Stimulated activated CD4-positive, alpha-beta T cell treated with anti-CD3 and anti-CD28 coated beads, Interleukin-1b, Interleukin-23, amount 100 ng/mL, for 24 hours (primary cell): ENCODE measurements around the gene CD46.
A peak's percentile ranks its signal among the peaks of the same experiment; 100 is the strongest.
"Not testable (repeated sequence)": the region's sequence is repeated elsewhere in the genome, so short reads cannot be mapped to it uniquely, and the experiment has no call there.

Source experiments
- DNase-seq, 4 experiments: peaks; one replicate each; pipeline ENCODE4 v3.0.0-alpha.2; 2020; ENCODE audit warnings: low read depth in 4 of 4, low spot score in 1 of 4

Gene CD46

DNA sequence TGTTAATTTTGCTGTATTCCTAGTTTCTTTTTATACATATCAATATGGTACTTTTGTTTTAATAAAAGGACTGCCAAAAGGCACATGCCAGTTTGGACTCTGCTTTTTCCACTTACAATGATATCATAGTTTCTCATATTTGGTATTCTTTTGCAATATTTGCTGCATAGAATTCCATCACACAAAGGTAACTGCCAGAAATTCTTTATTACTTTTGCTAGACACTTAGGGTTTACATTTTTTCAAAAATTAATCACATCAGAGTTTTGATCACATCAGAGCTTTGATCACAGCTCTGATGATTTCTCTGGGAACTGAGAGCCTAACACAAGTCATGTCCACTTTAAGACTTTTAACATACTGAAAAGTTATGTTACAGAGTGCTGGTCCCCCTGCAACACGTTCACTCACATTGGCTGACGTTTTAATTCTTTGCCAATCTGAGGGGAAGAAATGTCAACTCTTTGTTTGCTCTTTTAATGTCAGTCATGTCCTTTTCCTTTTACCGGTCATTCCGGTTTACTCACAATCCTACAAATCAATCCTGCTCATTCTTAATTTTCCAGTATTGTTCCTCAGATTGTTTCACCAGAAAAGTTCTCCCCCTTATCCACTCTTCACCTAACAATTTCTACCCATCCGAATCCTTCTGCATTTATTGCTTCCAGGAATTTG, 1.1 kb upstream of the CD46 start:
- DNase-seq: no peak

DNA sequence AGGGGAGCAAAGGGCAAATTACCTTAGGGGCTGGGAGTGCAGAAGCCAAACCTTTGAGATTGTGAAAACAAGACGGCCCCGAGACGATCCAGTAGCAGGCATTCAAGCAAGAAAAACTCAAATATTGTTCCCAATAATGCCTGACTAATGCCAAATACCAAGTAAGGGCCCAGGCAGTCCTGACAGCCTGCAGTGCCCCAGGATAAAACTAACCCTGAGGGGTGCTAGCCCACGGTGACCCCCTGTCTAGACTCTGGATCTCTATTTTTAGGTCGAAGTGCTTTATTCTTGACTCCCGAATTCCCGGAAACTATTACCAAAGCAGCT, 428 bp upstream of the CD46 start:
- not testable (repeated sequence) for DNase-seq

DNA sequence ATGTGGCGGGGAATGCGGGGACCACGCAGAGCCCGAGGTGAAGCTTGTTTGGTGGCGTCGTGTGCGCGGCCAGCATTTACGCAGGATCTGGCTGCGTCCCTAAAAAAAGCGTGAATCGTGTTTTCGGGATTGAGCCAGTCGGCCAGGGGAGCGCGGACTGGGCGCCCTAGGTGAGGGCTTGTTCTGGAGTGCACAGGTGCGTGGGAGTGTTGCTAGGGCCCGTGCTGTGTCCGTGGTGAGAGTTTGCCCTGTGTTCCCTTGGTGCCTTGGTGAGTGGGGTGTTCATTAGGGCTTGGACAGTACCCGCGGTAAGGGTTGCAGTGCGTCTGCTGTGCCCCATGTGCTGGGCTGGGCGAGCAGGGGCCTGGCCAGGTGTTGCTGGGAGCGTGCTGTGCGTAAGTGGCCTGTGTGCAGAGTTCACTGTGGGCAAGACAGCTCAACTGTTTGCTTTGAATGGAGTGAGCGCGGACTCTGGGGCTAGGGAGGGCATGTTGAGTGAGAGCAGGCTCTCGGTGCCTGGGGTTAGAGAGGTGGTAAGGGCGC, 673 bp downstream of the CD46 start:
- peak in 2 of 4 experiments; percentile 6 to 10 for DNase-seq

DNA sequence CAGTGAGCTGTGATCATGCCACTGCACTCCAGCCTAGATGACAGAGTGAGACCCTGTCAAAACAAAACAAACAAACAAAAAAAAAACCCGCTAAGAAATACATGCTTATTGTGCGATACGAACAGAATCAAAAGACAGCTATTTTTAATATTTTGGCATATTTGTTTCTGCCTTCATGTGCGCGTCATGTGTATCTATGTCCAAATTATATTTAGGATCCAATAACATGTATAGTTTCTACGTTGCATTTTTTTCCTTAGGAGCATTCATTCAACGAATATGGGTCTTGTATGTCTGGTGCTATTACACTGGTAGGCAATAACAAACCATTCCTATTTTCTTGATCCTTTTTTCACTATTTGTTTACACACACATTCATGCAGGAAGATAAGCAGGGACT, 1.8 kb downstream of the CD46 start:
- no peak for DNase-seq

DNA sequence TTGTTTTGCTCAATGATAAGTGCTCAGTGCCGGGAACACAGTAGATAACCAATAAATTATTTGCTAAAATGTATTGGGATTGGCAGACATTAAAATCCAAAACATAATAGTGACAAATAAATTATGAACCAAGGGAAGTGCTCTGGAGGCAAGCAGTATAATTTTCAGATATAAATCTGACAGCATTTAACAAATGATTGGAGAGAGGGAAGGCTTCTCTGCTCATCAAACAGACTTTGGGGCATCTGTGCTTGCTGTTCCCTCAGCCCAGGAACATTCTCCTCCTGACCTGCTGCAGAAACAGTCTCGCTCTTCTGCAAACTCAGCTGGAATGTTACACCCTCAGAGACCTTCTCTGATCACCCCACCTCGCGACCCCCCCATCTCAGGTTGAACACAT, 2.2 kb downstream of the CD46 start:
- DNase-seq: no peak

DNA sequence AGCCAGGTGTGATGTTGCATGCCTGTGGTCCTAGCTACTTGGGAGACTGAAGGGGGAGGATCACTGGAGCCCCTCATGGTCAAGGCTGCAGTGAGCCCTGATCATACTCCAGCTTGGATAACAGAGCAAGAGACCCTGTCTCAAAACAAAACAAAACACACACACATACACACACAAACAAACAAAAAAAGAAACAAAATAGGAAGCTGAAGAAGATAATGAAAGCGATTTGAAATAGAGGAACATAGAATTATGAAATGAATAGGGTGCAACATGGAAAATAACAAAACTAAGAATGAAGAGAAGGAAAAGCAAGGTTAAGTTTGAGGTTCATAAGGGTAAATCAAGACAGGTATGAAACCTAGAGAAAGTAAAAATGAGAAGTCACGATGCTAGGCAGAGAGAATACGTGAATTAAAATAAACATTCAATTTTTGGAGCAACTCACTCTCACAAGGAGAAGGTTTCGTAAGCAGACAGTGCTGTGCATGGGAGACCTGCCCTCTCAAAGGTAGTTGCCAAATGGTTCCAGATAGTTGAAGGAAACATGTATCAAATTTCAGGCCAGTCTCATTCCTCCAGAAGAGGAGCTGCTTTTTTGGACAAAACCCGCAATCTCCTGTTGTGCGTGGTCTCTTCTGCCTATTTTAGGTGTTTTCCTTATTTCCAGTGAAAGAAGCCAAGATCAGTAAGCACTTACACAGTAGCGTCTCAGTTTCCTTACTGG, 3.3 kb downstream of the CD46 start:
- no peak for DNase-seq

DNA sequence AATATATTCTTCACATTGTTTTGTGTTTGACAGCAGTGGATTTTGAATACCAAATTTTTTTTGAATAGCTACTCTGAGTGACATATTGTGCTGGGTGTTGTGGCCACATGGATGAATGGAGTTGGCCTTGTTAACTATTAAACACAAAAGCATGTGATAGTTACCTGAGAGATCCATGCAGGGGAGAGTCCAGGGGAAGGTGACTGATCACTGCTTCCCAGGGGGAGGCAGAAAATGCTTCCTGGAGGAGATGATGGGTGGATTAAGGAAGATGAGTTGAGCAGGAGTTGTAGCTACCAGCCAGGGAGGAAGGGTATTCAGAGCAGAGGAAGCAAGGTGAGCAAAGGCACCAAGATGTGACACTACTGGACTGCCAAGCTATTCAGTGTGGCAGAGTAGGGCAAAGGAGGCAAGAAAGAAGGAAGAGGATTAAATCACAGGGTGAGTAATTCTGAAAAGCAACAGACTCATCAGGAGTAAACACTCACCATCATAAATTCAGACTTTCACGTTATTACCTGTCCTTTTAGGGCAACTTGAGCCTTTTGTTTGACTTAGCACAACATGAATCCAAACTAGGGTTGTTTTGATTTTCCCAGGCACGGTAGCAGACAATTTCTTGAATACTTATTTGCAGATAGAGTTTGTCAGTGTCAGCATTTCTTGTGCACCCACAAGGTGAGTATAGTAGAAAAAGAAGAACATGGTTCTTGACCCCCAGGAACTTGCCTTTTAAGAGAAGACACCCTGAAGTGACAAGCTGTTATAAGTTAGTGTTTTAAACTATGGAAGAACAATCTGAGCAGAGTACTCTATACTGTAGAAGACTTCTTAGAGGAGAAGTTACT, 4.2 kb downstream of the CD46 start:
- DNase-seq: no peak

DNA sequence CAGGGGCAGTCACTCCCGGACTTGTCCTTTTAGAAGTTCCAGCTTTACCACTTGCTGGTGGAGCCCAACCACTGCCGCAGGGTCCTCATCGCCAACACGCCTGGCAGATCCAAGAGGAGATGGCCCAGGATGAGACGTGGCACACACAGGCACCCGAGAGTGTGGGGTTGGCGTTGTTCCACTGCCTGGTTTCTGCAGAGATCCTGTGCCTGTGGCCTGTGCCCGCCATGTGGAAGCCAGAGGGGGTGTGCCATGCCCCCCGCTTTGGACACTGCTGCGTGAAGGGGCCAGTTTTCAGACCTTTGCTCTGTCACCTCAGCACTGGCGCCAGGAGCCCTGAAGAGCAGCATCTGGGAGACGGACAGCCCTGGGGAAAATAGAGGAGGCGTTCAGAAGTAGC, 10.8 kb downstream of the CD46 start:
- no peak for DNase-seq

DNA sequence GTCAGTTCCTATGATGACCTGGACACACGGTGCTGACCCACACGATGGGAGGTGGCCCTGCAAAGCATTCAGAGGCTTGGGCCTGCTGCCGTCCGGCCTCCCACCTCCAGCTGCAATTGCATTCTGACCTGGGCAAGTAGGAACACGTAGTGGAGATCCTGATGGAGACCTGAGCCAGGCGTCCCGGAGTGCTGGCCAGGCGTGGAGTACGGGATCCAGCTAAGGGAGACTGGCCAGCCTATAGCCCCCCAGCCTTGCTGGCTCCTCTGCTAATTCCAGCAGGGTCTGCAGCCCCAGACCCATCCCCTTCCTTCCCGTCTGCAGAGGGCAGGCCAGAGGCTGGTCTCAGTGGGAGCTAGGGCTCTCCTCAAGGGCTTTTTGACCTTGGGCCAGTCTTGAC, 11.2 kb downstream of the CD46 start:
- DNase-seq: no peak

DNA sequence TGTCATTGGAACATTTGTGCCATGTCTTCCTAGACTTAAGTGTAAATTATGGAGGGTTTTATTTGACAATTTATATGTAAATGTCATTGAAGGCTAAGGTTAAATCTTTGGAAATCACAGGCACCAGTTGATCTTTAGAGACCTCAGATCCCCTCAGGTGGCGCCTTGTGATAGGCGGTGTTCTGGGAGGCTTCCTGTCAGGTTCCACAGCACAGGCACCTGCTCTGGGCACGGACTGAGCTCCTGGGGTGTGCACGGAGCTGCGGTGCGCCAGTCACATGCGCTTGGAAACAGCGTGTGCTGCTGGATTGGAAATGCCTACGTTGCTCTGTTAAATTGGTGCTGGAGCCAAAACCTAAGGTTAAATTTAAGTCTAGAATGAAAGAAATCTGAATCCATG, 12.1 kb downstream of the CD46 start:
- no peak for DNase-seq

DNA sequence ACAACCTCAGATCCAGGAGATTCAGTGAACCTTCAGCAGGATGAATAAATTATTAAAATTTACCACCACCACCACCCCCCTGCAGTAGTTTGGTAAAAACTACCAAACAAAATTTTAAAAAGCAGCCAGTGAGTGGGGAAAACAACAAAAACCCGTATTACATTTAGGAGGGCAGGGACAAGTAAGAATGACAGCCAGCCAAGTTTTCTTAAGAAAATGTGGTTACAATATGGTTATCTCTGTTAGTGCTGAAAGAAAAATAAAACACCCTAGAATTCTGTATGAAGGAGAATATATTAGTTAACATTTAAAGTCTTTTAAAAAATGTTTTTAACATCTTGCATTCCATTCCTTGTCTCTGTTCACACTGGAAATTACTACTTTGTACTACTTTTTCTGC, 14.7 kb downstream of the CD46 start:
- DNase-seq: no peak

DNA sequence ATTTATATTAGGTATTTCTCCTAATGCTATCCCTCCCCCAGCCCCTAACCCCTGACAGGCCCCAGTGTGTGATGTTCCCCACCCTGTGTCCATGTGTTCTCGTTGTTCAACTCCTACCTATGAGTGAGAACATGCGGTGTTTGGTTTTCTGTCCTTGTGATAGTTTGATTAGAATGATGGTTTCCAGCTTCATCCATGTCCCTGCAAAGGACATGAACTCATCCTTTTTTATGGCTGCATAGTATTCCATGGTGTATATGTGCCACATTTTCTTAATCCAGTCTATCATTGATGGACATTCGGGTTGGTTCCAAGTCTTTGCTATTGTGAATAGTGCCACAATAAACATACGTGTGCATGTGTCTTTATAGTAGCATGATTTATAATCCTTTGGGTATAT, 18.7 kb downstream of the CD46 start:
- DNase-seq: not testable (repeated sequence)

DNA sequence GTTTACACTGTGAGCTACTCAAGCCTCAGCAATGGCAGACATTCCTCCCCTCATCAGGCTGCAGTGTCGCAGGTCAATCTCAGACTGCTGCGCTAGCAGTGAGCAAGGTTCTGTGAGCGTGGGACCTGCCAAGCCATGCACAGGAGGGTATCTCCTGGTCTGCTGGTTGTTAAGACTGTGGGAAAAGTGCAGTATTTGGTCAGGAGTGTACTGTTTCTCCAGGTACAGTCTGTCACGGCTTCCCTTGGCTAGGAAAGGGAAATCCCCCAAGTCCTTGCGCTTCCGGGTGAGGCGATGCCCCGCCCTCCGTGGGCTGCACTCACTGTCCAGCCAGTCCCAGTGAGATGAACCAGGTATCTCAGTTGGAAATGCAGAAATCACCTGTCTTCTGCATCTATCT, 24.2 kb downstream of the CD46 start:
- not testable (repeated sequence) for DNase-seq

DNA sequence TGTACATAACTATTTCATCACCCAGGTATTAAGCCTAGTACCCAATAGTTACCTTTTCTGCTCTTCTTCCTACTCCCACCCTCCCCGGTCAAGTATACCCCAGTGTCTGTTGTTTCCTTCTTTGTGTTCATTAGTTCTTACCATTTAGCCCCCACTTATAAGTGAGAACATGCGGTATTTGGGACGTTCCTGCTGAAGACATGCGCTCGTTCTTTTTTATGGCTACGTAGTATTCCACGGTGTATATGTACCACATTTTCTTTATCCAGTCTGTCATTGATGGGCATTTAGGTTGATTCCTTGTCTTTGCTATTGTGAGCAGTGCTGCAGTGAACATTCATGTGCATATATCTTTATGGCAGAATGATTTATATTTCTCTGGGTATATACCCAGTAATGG, 25.6 kb downstream of the CD46 start:
- not testable (repeated sequence) for DNase-seq

DNA sequence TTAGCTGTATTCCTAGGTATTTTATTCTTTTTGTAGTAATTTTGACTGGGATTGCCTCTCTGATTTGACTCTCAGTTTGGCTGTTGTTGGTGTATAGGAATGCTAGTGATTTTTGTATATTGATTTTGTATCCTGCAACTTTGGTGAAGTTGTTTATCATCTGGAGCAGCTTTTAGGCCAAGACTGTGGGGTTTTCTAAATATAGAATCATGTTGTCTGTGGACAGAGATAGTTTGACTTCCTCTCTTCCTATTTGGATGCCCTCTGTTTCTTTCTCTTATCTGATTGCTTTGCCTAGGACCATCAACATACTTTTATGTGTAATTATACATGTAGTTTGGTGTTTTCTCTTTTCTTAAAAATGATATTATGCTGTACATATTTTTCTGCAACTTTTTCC, 27.2 kb downstream of the CD46 start:
- DNase-seq: no peak

DNA sequence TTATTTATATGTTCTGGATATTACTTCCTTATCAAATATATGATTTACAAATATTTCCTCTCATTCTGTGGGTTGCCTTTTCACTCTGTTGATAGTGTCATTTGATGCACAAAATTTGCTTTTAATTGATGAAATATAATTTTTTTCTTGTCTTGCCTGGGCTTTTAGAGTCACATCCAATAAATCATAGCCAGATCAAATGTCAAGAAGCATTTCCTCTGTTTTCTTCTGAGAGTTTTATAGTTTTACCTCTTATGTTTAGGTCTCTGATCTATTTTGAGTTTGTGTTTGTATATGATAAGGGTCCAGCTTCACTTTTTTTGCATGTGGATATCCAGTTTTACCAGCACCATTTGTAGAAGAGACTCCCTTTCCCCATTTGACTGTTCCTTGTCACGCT, 29.5 kb downstream of the CD46 start:
- no peak for DNase-seq

DNA sequence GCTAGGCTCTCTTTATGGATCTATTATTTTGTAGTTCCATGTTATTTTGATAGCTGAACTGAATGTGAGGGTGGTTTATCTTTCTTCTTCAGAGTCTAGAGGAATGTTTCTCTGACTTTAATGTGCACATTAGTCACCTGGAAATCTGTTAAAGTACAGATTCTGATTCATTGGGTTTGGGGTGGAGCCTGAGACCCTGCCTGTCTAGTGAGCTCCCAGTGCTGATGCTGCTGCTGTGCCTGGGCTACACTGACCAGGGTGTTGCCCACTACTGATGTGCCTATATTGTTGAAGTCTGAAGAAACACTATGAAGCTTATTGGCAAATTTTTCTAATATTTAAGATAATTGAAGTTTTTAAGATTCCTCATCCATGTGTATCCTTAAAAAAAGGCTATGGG, 35.9 kb downstream of the CD46 start:
- DNase-seq: no peak

DNA sequence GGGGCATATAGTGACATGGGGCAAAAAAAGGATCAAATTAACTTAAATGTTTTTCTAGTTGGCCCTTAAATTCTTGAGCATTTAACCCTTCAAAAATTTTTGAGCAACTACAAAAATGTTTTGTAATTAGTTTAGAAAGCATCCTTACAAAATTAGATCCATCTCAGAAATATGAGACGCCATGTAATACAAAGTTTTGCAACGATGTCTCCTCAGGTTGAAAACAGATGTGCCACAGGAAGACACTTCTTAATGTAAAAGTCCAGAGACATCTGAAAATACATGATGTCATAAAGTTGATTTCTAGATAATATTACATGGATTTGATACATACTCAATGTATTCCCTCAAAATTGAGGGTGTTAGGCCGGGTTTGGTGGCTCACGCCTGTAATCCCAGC, 37.5 kb downstream of the CD46 start:
- DNase-seq: no peak

DNA sequence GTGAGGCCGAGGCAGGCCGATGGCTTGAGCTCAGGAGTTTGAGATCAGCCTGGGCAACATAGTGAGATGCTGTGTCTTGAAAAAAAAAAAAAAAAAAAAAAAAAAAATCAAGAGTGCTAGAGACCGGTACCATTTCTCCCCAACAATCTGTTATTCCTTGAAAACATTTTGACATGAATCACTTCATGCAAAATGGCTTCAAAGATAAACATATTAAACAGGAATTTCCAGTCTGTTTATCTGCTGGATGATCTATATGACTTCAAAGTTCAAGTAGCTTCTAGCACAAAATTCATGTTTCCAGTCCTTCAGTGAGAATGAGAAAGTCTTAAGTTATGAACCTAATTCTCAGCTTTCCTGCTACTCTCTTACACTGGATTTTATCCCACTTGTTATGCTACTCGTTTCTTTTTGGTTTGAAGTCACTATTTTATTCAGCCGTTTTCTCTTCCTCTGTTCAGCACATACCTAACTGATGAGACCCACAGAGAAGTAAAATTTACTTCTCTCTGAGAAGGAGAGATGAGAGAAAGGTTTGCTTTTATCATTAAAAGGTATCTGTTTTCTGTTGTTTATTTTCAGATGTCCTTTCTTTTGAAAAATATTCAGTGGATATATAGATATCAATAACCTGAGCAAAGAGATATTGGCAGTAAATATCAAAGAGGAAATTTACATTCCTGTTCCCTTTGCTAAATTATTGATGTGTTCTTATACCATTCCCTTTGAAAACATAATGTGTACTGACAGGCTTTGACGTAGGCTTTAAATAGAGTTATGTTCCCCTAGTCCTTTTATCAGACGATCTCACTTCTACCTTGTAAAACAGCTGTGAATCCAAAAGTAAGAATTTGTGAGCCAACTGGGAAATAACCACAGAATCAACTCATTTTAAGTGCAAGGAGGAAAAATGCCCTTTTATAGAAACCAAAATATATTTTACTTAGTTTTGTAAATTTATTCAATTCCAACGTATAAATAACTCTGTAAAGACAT, 38.2 kb downstream of the CD46 start:
- no peak for DNase-seq

DNA sequence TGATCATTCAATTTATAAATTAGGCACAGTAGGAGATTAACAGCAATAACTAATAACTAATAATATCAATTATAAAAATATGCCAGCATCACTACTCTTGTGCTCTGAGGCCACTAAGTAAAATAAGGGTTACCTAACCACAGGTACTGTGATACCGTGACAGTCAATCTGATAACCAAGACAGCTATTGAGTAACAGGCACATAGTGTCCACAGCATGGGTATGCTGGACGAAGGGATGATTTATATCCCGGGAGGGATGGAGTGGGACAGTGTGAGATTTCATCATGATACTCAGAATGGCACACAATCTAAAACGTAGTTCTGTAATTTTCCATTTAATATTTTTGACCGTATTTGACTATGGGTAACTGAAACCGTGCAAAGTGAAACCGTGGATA, 39.4 kb downstream of the CD46 start:
- DNase-seq: no peak

DNA sequence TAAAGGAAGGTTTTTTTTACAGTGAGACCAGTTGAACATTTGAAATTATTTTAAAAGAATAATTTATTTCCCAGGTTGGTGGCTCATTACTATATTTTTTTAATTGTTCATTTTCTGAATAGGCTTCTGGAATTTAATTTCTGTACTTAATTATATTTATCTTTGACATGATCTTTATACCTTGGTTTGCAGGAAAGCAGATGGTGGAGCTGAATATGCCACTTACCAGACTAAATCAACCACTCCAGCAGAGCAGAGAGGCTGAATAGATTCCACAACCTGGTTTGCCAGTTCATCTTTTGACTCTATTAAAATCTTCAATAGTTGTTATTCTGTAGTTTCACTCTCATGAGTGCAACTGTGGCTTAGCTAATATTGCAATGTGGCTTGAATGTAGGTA, 41.5 kb downstream of the CD46 start:
- DNase-seq: no peak
